ENCODE results near the gene MCIDAS.

- TF ChIP-seq TAF1 (IDR thresholded peaks at IDR 0.05; ENCODE audit: borderline replicate concordance, insufficient read depth, low read length) (no peak), POLR2AphosphoS5 (IDR thresholded peaks at IDR 0.05; ENCODE audit: low read depth, low read length) (no peak), REST (IDR thresholded peaks at IDR 0.05; ENCODE audit: insufficient read depth in 1 of 2, low read depth in 2 of 2, low read length in 2 of 2) (no peak), SIN3A (IDR thresholded peaks at IDR 0.05; ENCODE audit: borderline replicate concordance, insufficient read depth, low read length) (no peak)
Measured at GRCh38 chr5:55191165-55191564, 36.0 kb downstream of the MCIDAS start.

All from PFSK-1 (cell line).